Measurements from ENCODE around the gene PERCC1. TPM values are rescaled to one million over a fixed set of nuclear protein-coding genes. Genes with fewer than 3 reads are reported as not detected.
"Not testable (repeated sequence)": the region's sequence is repeated elsewhere in the genome, so short reads cannot be mapped to it uniquely, and the experiment has no call there.

Gene PERCC1
- polyA plus RNA-seq, 6 donors from 2014 or later: not detected

DNA sequence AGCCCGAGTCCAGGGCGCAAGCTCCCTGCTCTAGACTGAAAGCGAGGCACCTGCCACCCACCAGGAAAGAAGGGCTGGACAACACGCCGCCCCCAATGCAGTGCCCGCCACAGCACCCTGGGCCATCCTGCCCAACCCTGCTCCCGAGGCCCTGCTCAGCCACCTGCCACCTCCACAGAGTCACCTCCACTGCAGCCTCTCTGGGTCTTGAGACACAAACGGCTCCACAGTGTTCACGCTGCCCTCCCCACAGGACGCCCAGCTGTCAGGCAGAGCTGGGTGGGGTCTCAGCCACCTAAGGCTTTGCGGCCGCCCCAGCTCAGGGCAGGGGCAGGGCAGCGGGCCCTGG is 34.7 kb downstream of the PERCC1 start:
- no peak overlapping the region for H3K4me3 Mint-ChIP-seq
- H3K9me3 Mint-ChIP-seq: no peaks in the 10 kb centered on the region
- ATAC-seq (ENCODE audit: low read depth in 2 of 2) (no peak), DNase-seq (no peak)
- peak overlapping the region in 1 of 6 donors; percentile 94 for H3K27ac Mint-ChIP-seq
- H3K27me3 Mint-ChIP-seq: no peaks in the 10 kb centered on the region
- no peaks in the 10 kb centered on the region for H3K36me3 Mint-ChIP-seq
- peaks cover 14 to 42% (median 28%) of the 10 kb centered on the region in 3 donors for H3K4me1 Mint-ChIP-seq

DNA sequence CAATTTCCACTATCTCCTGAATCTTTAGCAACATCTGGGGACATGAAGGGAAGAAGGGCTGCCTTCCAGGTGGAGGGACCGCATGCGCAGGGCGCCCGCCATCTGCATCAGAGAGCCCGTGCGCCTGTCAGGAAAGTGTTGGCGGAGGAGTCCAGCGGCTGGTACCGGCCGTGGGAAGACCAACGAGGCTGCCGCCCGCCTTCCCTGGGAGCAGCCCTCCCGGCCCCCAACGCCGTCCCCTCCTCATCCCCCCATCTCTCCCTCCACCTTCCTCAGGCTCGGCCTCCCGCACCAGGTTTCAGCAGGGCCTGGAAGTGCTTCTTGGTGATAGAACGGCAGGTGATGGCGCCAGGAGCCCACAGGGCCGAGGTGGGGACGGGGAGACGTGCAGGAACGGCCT is 35.2 kb downstream of the PERCC1 start:
- H3K4me3 Mint-ChIP-seq: no peak overlapping the region
- H3K36me3 Mint-ChIP-seq: no peaks in the 10 kb centered on the region
- H3K9me3 Mint-ChIP-seq: no peaks in the 10 kb centered on the region
- no peak for ATAC-seq (ENCODE audit: low read depth in 2 of 2)
- DNase-seq: no peak
- H3K4me1 Mint-ChIP-seq: peaks cover 20 to 47% (median 33%) of the 10 kb centered on the region in 3 donors
- H3K27me3 Mint-ChIP-seq: no peaks in the 10 kb centered on the region
- peak overlapping the region in 1 of 6 donors; percentile 94 for H3K27ac Mint-ChIP-seq

DNA sequence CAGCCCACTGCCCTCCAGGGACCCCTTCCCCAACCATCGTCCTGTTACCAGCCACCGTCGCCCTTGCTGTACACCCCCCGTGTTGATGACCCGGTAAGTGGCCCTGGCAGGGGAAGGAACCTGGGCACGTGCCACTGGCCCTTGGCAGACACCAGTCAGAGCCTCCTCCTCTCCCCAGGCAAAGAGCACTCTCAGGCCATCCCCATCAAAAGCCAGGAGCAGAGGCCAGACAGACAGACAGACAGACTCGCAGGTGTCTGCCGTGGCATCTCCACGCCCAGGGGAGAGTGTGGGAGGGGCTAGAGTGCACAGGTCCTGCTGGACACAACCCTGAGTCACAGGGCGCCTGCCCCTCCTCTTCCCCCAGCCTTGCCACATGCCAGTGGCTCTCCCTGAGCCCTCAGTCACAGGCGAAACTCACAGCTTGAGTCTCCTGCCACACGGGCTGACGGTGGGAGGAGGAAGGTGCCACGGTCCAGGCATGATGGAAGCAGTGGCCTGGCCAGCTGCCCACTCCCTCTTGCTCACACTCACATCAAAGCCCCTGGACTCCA is 36.2 kb downstream of the PERCC1 start:
- H3K4me1 Mint-ChIP-seq: peaks cover 29 to 55% (median 43%) of the 10 kb centered on the region in 3 donors
- H3K27ac Mint-ChIP-seq: peak overlapping the region in 3 of 6 donors; percentile 38 to 94 (median 90)
- H3K27me3 Mint-ChIP-seq: no peaks in the 10 kb centered on the region
- DNase-seq (no peak), ATAC-seq (ENCODE audit: low read depth in 2 of 2) (no peak)
- no peak overlapping the region for H3K4me3 Mint-ChIP-seq
- no peaks in the 10 kb centered on the region for H3K9me3 Mint-ChIP-seq
- H3K36me3 Mint-ChIP-seq: no peaks in the 10 kb centered on the region

DNA sequence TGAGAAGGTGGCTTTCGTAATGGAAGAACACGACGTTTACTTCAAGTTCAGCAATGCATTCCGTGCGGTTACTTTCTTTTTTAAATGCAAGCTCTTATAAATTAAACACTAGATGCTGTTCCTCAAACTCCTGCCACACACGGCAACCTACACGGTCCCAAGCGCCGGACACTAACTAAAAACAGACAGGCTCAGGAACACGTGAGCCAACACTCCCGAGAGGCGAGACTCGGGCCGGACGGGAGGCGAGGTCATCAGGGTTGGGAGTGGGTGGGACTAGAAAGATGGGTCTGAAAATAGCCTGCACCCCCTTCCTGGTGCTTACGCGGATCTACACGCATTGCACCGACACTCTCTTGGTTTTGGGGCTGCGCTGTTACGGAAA is 37.5 kb downstream of the PERCC1 start:
- DNase-seq (no peak), ATAC-seq (ENCODE audit: low read depth in 2 of 2) (no peak)
- H3K4me1 Mint-ChIP-seq: peaks cover 34 to 61% (median 55%) of the 10 kb centered on the region in 3 donors
- H3K27ac Mint-ChIP-seq: peak overlapping the region; percentile 24 to 94 (median 60)
- H3K9me3 Mint-ChIP-seq: no peaks in the 10 kb centered on the region
- H3K36me3 Mint-ChIP-seq: no peaks in the 10 kb centered on the region
- H3K27me3 Mint-ChIP-seq: no peaks in the 10 kb centered on the region
- H3K4me3 Mint-ChIP-seq: peak overlapping the region in 1 of 8 donors; percentile 44

DNA sequence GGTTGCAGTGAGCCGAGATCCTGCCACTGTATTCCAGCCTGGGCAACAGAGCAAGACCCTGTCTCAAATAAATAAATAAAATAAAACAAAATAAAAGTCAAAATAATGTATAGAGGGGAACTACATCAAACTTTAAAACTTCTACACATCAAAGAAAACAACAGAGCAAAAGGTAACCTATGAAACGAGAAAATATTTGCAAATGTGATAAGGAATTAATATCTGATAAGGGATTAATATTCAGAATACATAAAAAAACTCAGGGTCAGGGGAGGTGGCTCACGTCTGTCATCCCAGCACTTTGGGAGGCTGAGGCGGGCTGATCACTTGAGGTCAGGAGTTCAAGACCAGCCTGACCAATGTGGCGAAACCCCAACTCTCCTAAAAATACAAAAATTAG is 38.3 kb downstream of the PERCC1 start:
- H3K36me3 Mint-ChIP-seq; H3K9me3 Mint-ChIP-seq; ATAC-seq (ENCODE audit: low read depth in 2 of 2); H3K27me3 Mint-ChIP-seq; DNase-seq: not testable (repeated sequence)
- Mint-ChIP-seq H3K4me1 (peaks cover 36 to 64% (median 55%) of the 10 kb centered on the region in 3 donors), H3K27ac (peak overlapping the region in 5 of 6 donors; percentile 92 to 99 (median 95)), H3K4me3 (peak overlapping the region in 7 of 8 donors; percentile 35 to 91 (median 81))

DNA sequence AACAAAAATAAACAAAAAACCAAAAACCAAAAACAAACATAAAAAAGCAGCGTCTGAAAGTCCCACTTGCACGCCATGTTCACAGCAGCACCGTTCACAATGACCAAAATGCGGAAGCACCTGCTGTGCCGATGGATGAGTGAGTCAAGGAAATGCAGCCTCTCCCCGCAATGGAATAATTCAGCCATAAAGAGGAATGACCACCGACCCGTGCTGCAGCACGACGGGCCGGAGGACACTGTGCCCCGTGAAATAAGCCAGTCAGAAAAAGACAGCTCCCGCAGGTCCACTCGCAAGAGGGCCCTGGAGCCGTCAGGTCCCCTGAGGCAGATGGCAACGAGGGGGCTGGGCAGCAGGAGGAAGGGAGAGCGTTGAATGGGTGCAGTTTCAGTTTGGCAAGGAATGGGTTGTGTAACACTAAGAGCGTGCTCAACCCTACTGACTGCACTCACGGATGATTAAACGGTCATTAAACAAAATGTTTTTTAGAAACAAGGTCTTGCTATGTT is 38.9 kb downstream of the PERCC1 start:
- peak; percentile 46 for DNase-seq
- peak; percentile 41 to 67 for ATAC-seq (ENCODE audit: low read depth in 2 of 2)
- H3K27me3 Mint-ChIP-seq: no peaks in the 10 kb centered on the region
- no peaks in the 10 kb centered on the region for H3K9me3 Mint-ChIP-seq
- H3K4me3 Mint-ChIP-seq: peak overlapping the region; percentile 35 to 91 (median 84)
- peak overlapping the region; percentile 89 to 99 (median 96) for H3K27ac Mint-ChIP-seq
- no peaks in the 10 kb centered on the region for H3K36me3 Mint-ChIP-seq
- peaks cover 38 to 63% (median 54%) of the 10 kb centered on the region in 3 donors for H3K4me1 Mint-ChIP-seq

DNA sequence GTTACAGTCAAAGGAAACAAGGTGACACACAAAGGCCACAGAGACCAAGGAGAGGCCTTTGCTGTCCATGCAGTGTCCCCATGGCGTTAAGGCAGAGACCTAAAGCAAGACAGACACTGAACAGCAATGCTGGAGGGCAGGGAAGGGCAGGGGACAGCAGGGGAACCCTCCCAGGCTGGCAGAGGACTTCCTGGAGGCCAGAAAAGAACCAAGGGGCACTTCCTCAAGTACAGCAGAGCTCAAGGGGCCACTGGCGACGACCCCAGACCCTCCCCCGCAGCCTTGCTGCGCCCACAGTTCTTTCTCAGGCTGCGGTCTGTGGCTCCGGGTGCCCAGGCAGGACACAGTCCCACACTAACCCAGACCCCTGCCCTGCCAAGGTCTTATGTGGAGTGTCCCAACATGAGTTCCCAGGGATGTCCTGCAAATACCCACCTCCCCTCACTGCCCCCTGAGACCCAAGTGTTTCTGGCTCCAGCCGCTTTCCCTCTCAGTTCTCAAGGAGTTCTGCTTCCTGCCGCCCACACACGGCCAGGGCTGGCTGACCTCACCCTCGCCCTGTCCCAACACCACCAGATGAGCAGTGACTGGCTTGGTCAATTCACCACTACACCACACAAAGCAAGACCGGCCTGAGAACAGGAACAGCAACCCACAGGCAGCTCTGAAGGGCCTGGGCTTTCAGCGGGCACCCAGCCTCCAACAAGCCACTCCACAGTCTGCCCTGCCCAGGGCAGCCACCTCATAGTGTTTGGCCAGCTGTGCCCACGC is 39.8 kb downstream of the PERCC1 start:
- DNase-seq (no peak), ATAC-seq (ENCODE audit: low read depth in 2 of 2) (no peak)
- no peaks in the 10 kb centered on the region for H3K9me3 Mint-ChIP-seq
- peak overlapping the region; percentile 93 to 98 (median 96) for H3K27ac Mint-ChIP-seq
- H3K4me3 Mint-ChIP-seq: peak overlapping the region; percentile 54 to 91 (median 83)
- peaks cover 38 to 67% (median 50%) of the 10 kb centered on the region in 3 donors for H3K4me1 Mint-ChIP-seq
- H3K36me3 Mint-ChIP-seq: no peaks in the 10 kb centered on the region
- H3K27me3 Mint-ChIP-seq: no peaks in the 10 kb centered on the region

DNA sequence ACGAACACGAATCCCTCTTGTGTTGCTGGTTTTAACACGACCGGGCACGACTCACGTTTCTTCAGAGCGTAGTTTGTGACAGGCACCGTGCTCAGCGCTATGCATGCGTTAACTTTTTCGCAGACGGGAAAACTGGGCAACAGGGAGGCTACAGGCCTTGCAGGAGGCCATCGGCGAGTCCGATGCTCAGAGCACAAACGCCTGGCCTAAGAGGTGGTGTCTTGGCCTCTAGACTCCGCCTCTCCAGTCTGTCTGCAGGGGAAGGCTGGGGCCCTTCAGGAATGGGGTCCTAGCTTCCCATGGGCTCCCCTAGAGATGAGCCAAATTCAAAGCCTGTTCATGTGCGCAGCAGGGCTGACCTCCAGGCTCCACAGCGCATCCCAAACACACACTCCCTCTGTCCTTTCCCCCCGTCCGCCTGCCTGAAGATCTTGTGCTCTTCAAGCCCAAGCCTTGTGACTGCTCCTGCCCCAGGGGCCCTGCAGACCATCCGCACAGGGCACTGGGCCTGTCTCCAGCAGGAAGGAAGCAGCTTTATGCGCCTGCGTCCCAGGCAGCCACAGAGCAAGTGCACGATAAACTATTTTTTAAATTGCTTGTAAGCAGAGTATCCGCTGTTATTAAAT is 40.8 kb downstream of the PERCC1 start:
- H3K27me3 Mint-ChIP-seq: no peaks in the 10 kb centered on the region
- peak overlapping the region in 5 of 6 donors; percentile 91 to 97 (median 94) for H3K27ac Mint-ChIP-seq
- DNase-seq (no peak), ATAC-seq (ENCODE audit: low read depth in 2 of 2) (no peak)
- H3K4me1 Mint-ChIP-seq: peaks cover 38 to 72% (median 50%) of the 10 kb centered on the region in 3 donors
- no peaks in the 10 kb centered on the region for H3K9me3 Mint-ChIP-seq
- no peaks in the 10 kb centered on the region for H3K36me3 Mint-ChIP-seq
- peak overlapping the region; percentile 54 to 91 (median 83) for H3K4me3 Mint-ChIP-seq

DNA sequence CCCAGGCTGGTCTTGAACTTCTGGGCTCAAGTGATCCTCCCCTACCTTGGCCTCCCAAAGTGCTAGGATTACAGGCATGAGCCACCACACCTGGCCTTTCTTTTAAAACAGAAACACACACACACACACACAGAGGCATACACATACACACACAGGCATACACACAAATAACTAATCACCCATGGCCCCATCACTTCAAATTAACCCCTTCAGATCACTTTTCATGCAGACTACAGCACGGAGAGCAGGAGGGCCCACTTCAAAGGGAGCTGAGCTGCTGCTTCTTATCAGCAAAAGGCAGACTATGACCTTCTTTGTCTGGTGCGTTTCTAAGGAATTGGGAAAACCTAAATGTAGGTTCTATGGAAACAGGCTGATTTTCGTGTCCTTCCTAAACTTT is 42.1 kb downstream of the PERCC1 start:
- peaks cover 28 to 70% (median 43%) of the 10 kb centered on the region in 3 donors for H3K4me1 Mint-ChIP-seq
- DNase-seq (no peak), ATAC-seq (ENCODE audit: low read depth in 2 of 2) (no peak)
- peak overlapping the region; percentile 60 to 91 (median 79) for H3K4me3 Mint-ChIP-seq
- no peaks in the 10 kb centered on the region for H3K27me3 Mint-ChIP-seq
- H3K9me3 Mint-ChIP-seq: no peaks in the 10 kb centered on the region
- H3K36me3 Mint-ChIP-seq: no peaks in the 10 kb centered on the region
- peak overlapping the region in 5 of 6 donors; percentile 68 to 94 (median 92) for H3K27ac Mint-ChIP-seq

DNA sequence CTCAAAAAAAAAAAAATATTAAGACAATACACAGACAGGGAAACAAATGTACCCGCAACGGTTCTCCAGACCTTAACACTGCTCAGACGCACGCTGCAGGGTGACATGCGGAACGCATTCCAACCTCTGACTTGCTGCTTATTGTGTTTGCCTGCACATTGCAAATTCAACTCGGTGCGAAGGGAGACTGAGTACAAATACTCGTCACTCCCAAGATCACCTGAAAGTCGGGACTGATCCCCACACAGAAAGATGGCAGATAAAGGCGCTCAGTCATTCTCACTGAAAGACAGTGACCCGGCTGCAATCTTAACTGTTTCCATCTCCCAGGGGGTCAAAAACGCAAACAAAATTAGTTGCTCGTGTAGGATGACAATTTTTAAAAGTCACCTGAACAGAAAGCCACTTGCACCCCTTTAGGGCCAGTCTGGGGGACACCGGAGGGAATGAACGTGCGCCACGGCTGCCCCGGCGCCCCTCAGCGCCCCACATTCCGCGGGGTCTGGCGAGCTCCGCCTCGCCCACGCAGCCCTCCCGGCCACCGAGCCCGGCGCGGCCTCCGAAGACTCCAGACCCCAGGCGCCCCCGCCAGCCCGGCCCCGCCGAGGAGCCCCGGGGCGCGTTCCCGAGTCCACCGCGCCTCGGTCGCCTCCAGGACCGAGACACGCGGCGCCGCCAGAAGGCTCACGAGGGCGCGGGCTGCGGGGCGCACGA is 43.4 kb downstream of the PERCC1 start:
- Mint-ChIP-seq H3K27ac (peak overlapping the region in 5 of 6 donors; percentile 85 to 97 (median 94)), H3K27me3 (no peaks in the 10 kb centered on the region), H3K4me3 (peak overlapping the region; percentile 74 to 93 (median 87)), H3K9me3 (no peaks in the 10 kb centered on the region), H3K4me1 (peaks cover 28 to 78% (median 43%) of the 10 kb centered on the region in 3 donors), H3K36me3 (no peaks in the 10 kb centered on the region)
- DNase-seq (no peak), ATAC-seq (ENCODE audit: low read depth in 2 of 2) (peak; percentile 2 to 9)

DNA sequence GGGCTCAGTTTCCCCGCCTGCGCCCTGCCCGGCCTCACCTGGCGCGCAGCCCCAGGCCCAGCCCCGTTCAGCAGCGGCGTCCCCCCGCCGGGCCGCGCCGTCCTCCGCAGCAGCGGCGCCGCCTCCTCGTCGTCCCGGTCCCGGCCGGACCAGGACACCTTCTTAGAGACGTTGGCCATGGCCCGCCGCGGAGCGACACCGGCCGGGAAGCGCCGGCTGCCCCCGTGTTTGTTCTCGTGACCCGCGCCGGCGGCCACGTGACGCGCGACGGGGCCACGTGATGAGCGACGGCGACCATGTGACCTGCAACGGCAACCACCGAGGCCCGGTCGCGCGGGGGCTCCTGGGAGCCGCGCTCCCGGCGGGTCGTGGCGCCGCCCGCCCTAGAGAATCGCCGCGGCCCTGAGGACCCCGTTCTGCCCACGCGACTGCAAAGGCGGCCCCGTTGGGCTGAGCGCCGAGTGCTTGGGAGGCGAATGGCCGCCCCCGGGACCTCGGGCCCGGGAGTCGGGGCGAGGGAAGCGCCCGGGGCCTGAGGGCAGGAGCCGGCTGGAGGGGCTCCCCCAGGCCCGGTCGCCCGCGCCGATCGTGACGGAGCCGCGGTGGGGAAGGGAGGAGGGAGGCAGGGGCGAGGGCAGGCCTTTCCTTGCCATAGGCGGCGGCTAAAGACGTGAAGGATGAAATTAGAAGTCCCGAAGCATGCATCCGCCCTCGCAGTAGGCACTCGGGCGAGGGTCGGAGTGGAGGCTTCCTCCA is 44.1 kb downstream of the PERCC1 start, which contains the start of gene CLCN7:
TSS of gene CLCN7 (minus strand) at position 233 of the 756 bp plus-strand sequence. CDS start at position 179, 54 bp downstream.
- Mint-ChIP-seq H3K27me3 (no peaks in the 10 kb centered on the region), H3K4me1 (peaks cover 23 to 76% (median 38%) of the 10 kb centered on the region in 3 donors), H3K9me3 (peaks cover 0 to under 1% (median 0%) of the 10 kb centered on the region in 7 donors), H3K4me3 (peak within 1 kb of the TSS; percentile 74 to 93 (median 90)), H3K36me3 (no peaks in the 10 kb centered on the region), H3K27ac (peak within 1 kb of the TSS; percentile 93 to 99 (median 96))
- peak; percentile 92 for DNase-seq
- peak; percentile 85 to 86 for ATAC-seq (ENCODE audit: low read depth in 2 of 2)

DNA sequence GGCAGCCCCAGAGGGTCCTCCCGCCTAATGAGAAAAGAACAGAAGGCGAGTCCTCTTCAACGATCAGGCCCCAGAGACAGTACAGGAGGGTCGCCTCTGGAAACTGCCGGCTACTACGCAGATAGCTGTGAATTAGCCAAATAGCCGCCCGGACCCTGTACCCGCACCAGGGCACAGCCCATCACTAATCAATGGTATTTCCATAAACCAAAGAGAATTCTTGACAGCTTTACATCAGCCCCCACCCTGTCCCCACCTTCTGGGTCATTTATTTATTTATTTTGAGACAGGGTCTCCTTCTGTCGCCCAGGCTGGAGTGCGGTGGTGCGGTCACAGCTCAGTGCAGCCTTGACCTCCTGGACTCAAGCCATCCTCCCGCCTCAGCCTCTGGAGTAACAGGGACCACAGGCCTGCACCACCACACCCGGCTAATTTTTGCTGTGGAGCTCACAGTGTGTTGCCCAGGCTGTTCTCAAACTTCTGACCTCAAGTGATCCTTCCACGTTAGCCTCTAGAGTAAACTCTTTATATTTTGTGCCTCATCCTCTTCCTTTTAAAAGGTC is 44.8 kb downstream of the PERCC1 start:
- Mint-ChIP-seq H3K36me3 (no peaks in the 10 kb centered on the region), H3K4me1 (peaks cover 24 to 74% (median 33%) of the 10 kb centered on the region in 3 donors), H3K27me3 (no peaks in the 10 kb centered on the region), H3K4me3 (peak overlapping the region; percentile 74 to 93 (median 90)), H3K27ac (peak overlapping the region; percentile 93 to 99 (median 96)), H3K9me3 (peaks cover 0 to 3% (median 3%) of the 10 kb centered on the region in 7 donors)
- ATAC-seq (ENCODE audit: low read depth in 2 of 2) (no peak), DNase-seq (no peak)
